Mononuclear cell (primary cell): ENCODE measurements around the gene AATF. TPM values are rescaled to one million over a fixed set of nuclear protein-coding genes. Genes with fewer than 3 reads are reported as not detected.

Source experiments
- H3K27me3 ChIP-seq: 2 replicates; pipeline ENCODE4 v1.6.0; 2011; ENCODE audit warnings: low read length, control low read depth; ENCODE audit not compliant: insufficient read depth
- H3K4me1 ChIP-seq: 2 replicates; pipeline ENCODE4 v1.5.1; 2011; ENCODE audit warnings: mild to moderate bottlenecking, low read length, control low read depth; ENCODE audit not compliant: insufficient read depth
- H3K4me3 ChIP-seq: 2 replicates; pipeline ENCODE4 v1.5.1; 2011; ENCODE audit warnings: mild to moderate bottlenecking, low read length, moderate library complexity
- H3K9me3 ChIP-seq: 2 replicates; pipeline ENCODE4 v1.5.1; 2011; ENCODE audit warnings: low read depth, mild to moderate bottlenecking, control low read depth, low read length
- total RNA-seq: library from RNA; depleted of rRNA; stranded (reverse); fragments of >200 nt; gene quantifications from one replicate; pipeline ENCODE4 v1.2.3, GENCODE V29; 2012

Gene AATF
- total RNA-seq: 36.1 TPM

GRCh38 chr17:36948717-36949460, at the start of gene AATF:
TSS of gene AATF (plus strand) at chr17:36948954. CDS start at chr17:36949126, 172 bp downstream.
- peaks cover 28% of the 10 kb centered on the region for H3K4me1 ChIP-seq
- H3K9me3 ChIP-seq: no peaks in the 10 kb centered on the region
- H3K4me3 ChIP-seq: peak within 1 kb of the TSS; percentile 89
- H3K27me3 ChIP-seq: peaks cover 40% of the 10 kb centered on the region

- Histone ChIP-seq H3K4me1 (no peaks in the 10 kb centered on the region), H3K9me3 (no peaks in the 10 kb centered on the region), H3K4me3 (no peak overlapping the region)
Measured at GRCh38 chr17:36899250-36900159, 49.2 kb upstream of the AATF start.

GRCh38 chr17:36900160-36900512, 48.6 kb upstream of the AATF start:
- H3K4me3 ChIP-seq: no peak overlapping the region
- H3K4me1 ChIP-seq: no peaks in the 10 kb centered on the region
- H3K9me3 ChIP-seq: no peaks in the 10 kb centered on the region
- H3K27me3 ChIP-seq: no peaks in the 10 kb centered on the region

More at GRCh38 chr17:36899250-36900159, 49.2 kb upstream of the AATF start:
- no peaks in the 10 kb centered on the region for H3K27me3 ChIP-seq

- Histone ChIP-seq H3K27me3 (no peaks in the 10 kb centered on the region), H3K4me3 (no peak overlapping the region), H3K4me1 (no peaks in the 10 kb centered on the region), H3K9me3 (no peaks in the 10 kb centered on the region)
Measured at GRCh38 chr17:36901506-36901905, 47.2 kb upstream of the AATF start.

GRCh38 chr17:36907407-36907806, 41.3 kb upstream of the AATF start:
- H3K4me1 ChIP-seq: no peaks in the 10 kb centered on the region
- H3K4me3 ChIP-seq: no peak overlapping the region
- H3K9me3 ChIP-seq: no peaks in the 10 kb centered on the region
- peaks cover 7% of the 10 kb centered on the region for H3K27me3 ChIP-seq

- Histone ChIP-seq H3K4me1 (no peaks in the 10 kb centered on the region), H3K27me3 (peaks cover 7% of the 10 kb centered on the region), H3K9me3 (no peaks in the 10 kb centered on the region), H3K4me3 (no peak overlapping the region)
Measured at GRCh38 chr17:36910513-36910912, 38.2 kb upstream of the AATF start.

- no peaks in the 10 kb centered on the region for H3K4me1 ChIP-seq
- no peaks in the 10 kb centered on the region for H3K9me3 ChIP-seq
- H3K4me3 ChIP-seq: no peak overlapping the region
- H3K27me3 ChIP-seq: peaks cover 7% of the 10 kb centered on the region
Measured at GRCh38 chr17:36911001-36911400, 37.8 kb upstream of the AATF start.

- Histone ChIP-seq H3K27me3 (peaks cover 7% of the 10 kb centered on the region), H3K4me1 (no peaks in the 10 kb centered on the region), H3K9me3 (no peaks in the 10 kb centered on the region), H3K4me3 (no peak overlapping the region)
Measured at GRCh38 chr17:36913132-36913531, 35.6 kb upstream of the AATF start.

GRCh38 chr17:36918211-36918691, 30.5 kb upstream of the AATF start:
- Histone ChIP-seq H3K27me3 (peaks cover 31% of the 10 kb centered on the region), H3K4me3 (no peak overlapping the region), H3K9me3 (no peaks in the 10 kb centered on the region), H3K4me1 (no peaks in the 10 kb centered on the region)

- H3K4me1 ChIP-seq: no peaks in the 10 kb centered on the region
- no peak overlapping the region for H3K4me3 ChIP-seq
- no peaks in the 10 kb centered on the region for H3K9me3 ChIP-seq
- peaks cover 31% of the 10 kb centered on the region for H3K27me3 ChIP-seq
Measured at GRCh38 chr17:36919407-36919968, 29.3 kb upstream of the AATF start.

- Histone ChIP-seq H3K4me1 (no peaks in the 10 kb centered on the region), H3K4me3 (no peak overlapping the region), H3K27me3 (peaks cover 36% of the 10 kb centered on the region), H3K9me3 (no peaks in the 10 kb centered on the region)
Measured at GRCh38 chr17:36920032-36921005, 28.4 kb upstream of the AATF start.

- H3K4me1 ChIP-seq: no peaks in the 10 kb centered on the region
- no peak overlapping the region for H3K4me3 ChIP-seq
- H3K27me3 ChIP-seq: peaks cover 37% of the 10 kb centered on the region
- no peaks in the 10 kb centered on the region for H3K9me3 ChIP-seq
Measured at GRCh38 chr17:36921095-36921851, 27.5 kb upstream of the AATF start.

GRCh38 chr17:36922175-36922574, 26.6 kb upstream of the AATF start:
- H3K27me3 ChIP-seq: peaks cover 39% of the 10 kb centered on the region
- no peaks in the 10 kb centered on the region for H3K4me1 ChIP-seq
- no peak overlapping the region for H3K4me3 ChIP-seq
- no peaks in the 10 kb centered on the region for H3K9me3 ChIP-seq

GRCh38 chr17:36923814-36924221, 24.9 kb upstream of the AATF start:
- no peak overlapping the region for H3K4me3 ChIP-seq
- peaks cover 54% of the 10 kb centered on the region for H3K27me3 ChIP-seq
- H3K9me3 ChIP-seq: no peaks in the 10 kb centered on the region
- peaks cover 13% of the 10 kb centered on the region for H3K4me1 ChIP-seq
